BLaER1 treated with 17β-estradiol and CSF1 and Interleukin-3, amounts not matched to agents 10 nM and 100 nM (cell line): ENCODE results near the gene EFNA3.

ENCODE experiments used
- H3K27ac ChIP-seq, 11 experiments: shearing (Covaris generic); formaldehyde crosslinking; 2 replicates each; pipeline ENCODE4 v1.8.1; 2022
- H3K27me3 ChIP-seq, 11 experiments: shearing (Covaris generic); formaldehyde crosslinking; 2 replicates each; pipeline ENCODE4 v1.8.1; 2022
- H3K36me3 ChIP-seq, 11 experiments: shearing (Covaris generic); formaldehyde crosslinking; 2 replicates each; pipeline ENCODE4 v1.8.1; 2022
- H3K4me1 ChIP-seq, 10 experiments: shearing (Covaris generic); formaldehyde crosslinking; 2 replicates each; pipeline ENCODE4 v1.8.1; 2022
- H3K4me2 ChIP-seq, 11 experiments: shearing (Covaris generic); formaldehyde crosslinking; 2 replicates each; pipeline ENCODE4 v1.8.1; 2022
- H3K4me3 ChIP-seq, 10 experiments: shearing (Covaris generic); formaldehyde crosslinking; 2 replicates each; pipeline ENCODE4 v1.8.1; 2022
- H3K9ac ChIP-seq, 11 experiments: shearing (Covaris generic); formaldehyde crosslinking; 2 replicates each; pipeline ENCODE4 v1.8.1; 2022
- H3K9me3 ChIP-seq, 11 experiments: shearing (Covaris generic); formaldehyde crosslinking; replicated peaks in 1 of 11; 2 replicates each; pipeline ENCODE4 v1.8.1; 2022
- H4K20me1 ChIP-seq, 11 experiments: shearing (Covaris generic); formaldehyde crosslinking; 2 replicates each; pipeline ENCODE4 v1.8.1; 2022
- Cebpa-rat ChIP-seq, 11 experiments: shearing (Covaris generic); IDR thresholded peaks; 2 replicates each; pipeline ENCODE4 v1.8.1; 2022

The EFNA3 gene

GRCh38 chr1:155070158-155070621, 8.4 kb upstream of the EFNA3 start:
- no peak for TF ChIP-seq Cebpa-rat (IDR thresholded peaks at IDR 0.05)
- Histone ChIP-seq H3K4me1 (peaks cover 92 to 98% (median 97%) of the 10 kb centered on the region in 10 experiments), H3K9me3 (no peaks in the 10 kb centered on the region), H3K9ac (peak overlapping the region; percentile 67 to 79 (median 75)), H3K27me3 (no peaks in the 10 kb centered on the region), H3K27ac (peak overlapping the region; percentile 11 to 89 (median 78); a peak in 20 of 22 replicates), H4K20me1 (peaks cover 0 to 39% (median 25%) of the 10 kb centered on the region in 11 experiments; a peak in 17 of 22 replicates), H3K4me3 (peak overlapping the region; percentile 32 to 66 (median 53); a peak in 19 of 20 replicates), H3K36me3 (peaks cover 8 to 35% (median 28%) of the 10 kb centered on the region in 11 experiments; a peak in 18 of 22 replicates), H3K4me2 (peak overlapping the region; percentile 93 to 100 (median 98))

GRCh38 chr1:155070721-155071569, 7.7 kb upstream of the EFNA3 start:
- TF ChIP-seq Cebpa-rat (IDR thresholded peaks at IDR 0.05): no peak
- H3K9ac ChIP-seq: peak overlapping the region; percentile 67 to 79 (median 75)
- H3K9me3 ChIP-seq: no peaks in the 10 kb centered on the region
- H3K27me3 ChIP-seq: no peaks in the 10 kb centered on the region
- peaks cover 8 to 35% (median 28%) of the 10 kb centered on the region in 11 experiments; a peak in 18 of 22 replicates for H3K36me3 ChIP-seq
- H3K4me1 ChIP-seq: peaks cover 96 to 100% (median 99%) of the 10 kb centered on the region in 10 experiments
- H3K27ac ChIP-seq: peak overlapping the region; percentile 52 to 89 (median 78); a peak in 21 of 22 replicates
- peaks cover 0 to 34% (median 22%) of the 10 kb centered on the region in 11 experiments; a peak in 15 of 22 replicates for H4K20me1 ChIP-seq
- H3K4me3 ChIP-seq: peak overlapping the region; percentile 32 to 66 (median 53)
- peak overlapping the region; percentile 93 to 100 (median 98) for H3K4me2 ChIP-seq

GRCh38 chr1:155071701-155072100, 6.9 kb upstream of the EFNA3 start:
- Histone ChIP-seq H3K4me1 (peaks cover 95 to 100% (median 99%) of the 10 kb centered on the region in 10 experiments), H3K4me3 (peak overlapping the region in 6 of 10 experiments; percentile 49 to 66 (median 56); a peak in 9 of 20 replicates), H3K9me3 (no peaks in the 10 kb centered on the region), H3K9ac (peak overlapping the region; percentile 67 to 79 (median 75); a peak in 21 of 22 replicates), H3K27me3 (no peaks in the 10 kb centered on the region), H3K4me2 (peak overlapping the region; percentile 93 to 100 (median 98)), H3K27ac (peak overlapping the region; percentile 52 to 89 (median 78); a peak in 20 of 22 replicates), H4K20me1 (peaks cover 0 to 27% (median 14%) of the 10 kb centered on the region in 11 experiments; a peak in 14 of 22 replicates), H3K36me3 (peaks cover 7 to 29% (median 23%) of the 10 kb centered on the region in 11 experiments; a peak in 18 of 22 replicates)
- TF ChIP-seq Cebpa-rat (IDR thresholded peaks at IDR 0.05): no peak

GRCh38 chr1:155072531-155073289, 5.9 kb upstream of the EFNA3 start:
- H3K4me1 ChIP-seq: peaks cover 97 to 100% (median 100%) of the 10 kb centered on the region in 10 experiments
- H3K4me2 ChIP-seq: peak overlapping the region; percentile 93 to 100 (median 98)
- peak overlapping the region in 2 of 10 experiments; percentile 6 to 29; a peak in 2 of 20 replicates for H3K4me3 ChIP-seq
- peak overlapping the region in 9 of 11 experiments; percentile 66 to 89 (median 78); a peak in 18 of 22 replicates for H3K27ac ChIP-seq
- peak overlapping the region in 9 of 11 experiments; percentile 41 to 77 (median 70); a peak in 14 of 22 replicates for H3K9ac ChIP-seq
- no peak for TF ChIP-seq Cebpa-rat (IDR thresholded peaks at IDR 0.05)
- H3K9me3 ChIP-seq: no peaks in the 10 kb centered on the region
- H3K27me3 ChIP-seq: no peaks in the 10 kb centered on the region
- peaks cover 0 to 20% (median 17%) of the 10 kb centered on the region in 11 experiments; a peak in 16 of 22 replicates for H3K36me3 ChIP-seq
- H4K20me1 ChIP-seq: peaks cover 0 to 19% (median 8%) of the 10 kb centered on the region in 11 experiments; a peak in 9 of 22 replicates

- peak overlapping the region in 10 of 11 experiments; percentile 41 to 77 (median 68); a peak in 19 of 22 replicates for H3K9ac ChIP-seq
- peaks cover 99 to 100% (median 100%) of the 10 kb centered on the region in 10 experiments for H3K4me1 ChIP-seq
- H3K27me3 ChIP-seq: peaks cover 0 to 5% (median 0%) of the 10 kb centered on the region in 11 experiments; a peak in 5 of 22 replicates
- peak overlapping the region; percentile 93 to 100 (median 98) for H3K4me2 ChIP-seq
- TF ChIP-seq Cebpa-rat (IDR thresholded peaks at IDR 0.05): peak in 4 of 11 experiments; percentile 35 to 88 (median 54); a peak in 4 of 22 replicates
- H3K4me3 ChIP-seq: peak overlapping the region in 8 of 10 experiments; percentile 3 to 47 (median 28); a peak in 10 of 20 replicates
- no peaks in the 10 kb centered on the region for H3K9me3 ChIP-seq
- peaks cover 0 to 24% (median 9%) of the 10 kb centered on the region in 11 experiments; a peak in 9 of 22 replicates for H4K20me1 ChIP-seq
- H3K27ac ChIP-seq: peak overlapping the region in 10 of 11 experiments; percentile 14 to 89 (median 78); a peak in 19 of 22 replicates
- peaks cover 0 to 11% (median 9%) of the 10 kb centered on the region in 11 experiments; a peak in 15 of 22 replicates for H3K36me3 ChIP-seq
Observed at GRCh38 chr1:155073377-155074242, 5.0 kb upstream of the EFNA3 start.

- H4K20me1 ChIP-seq: peaks cover 10 to 28% (median 13%) of the 10 kb centered on the region in 11 experiments; a peak in 18 of 22 replicates
- peak overlapping the region in 6 of 11 experiments; percentile 13 to 76 (median 40); a peak in 9 of 22 replicates for H3K9ac ChIP-seq
- H3K27ac ChIP-seq: peak overlapping the region in 7 of 11 experiments; percentile 19 to 89 (median 80); a peak in 11 of 22 replicates
- H3K4me3 ChIP-seq: no peak overlapping the region
- peaks cover 18 to 24% (median 19%) of the 10 kb centered on the region in 11 experiments for H3K27me3 ChIP-seq
- no peak for TF ChIP-seq Cebpa-rat (IDR thresholded peaks at IDR 0.05)
- H3K9me3 ChIP-seq: no peaks in the 10 kb centered on the region
- H3K4me1 ChIP-seq: peaks cover 97 to 100% (median 100%) of the 10 kb centered on the region in 10 experiments
- H3K36me3 ChIP-seq: no peaks in the 10 kb centered on the region
- peak overlapping the region; percentile 93 to 100 (median 98); a peak in 20 of 22 replicates for H3K4me2 ChIP-seq
Observed at GRCh38 chr1:155075535-155075934, 3.1 kb upstream of the EFNA3 start.

- H3K27ac ChIP-seq: peak overlapping the region in 5 of 11 experiments; percentile 13 to 89 (median 80); a peak in 6 of 22 replicates
- no peak overlapping the region for H3K4me3 ChIP-seq
- TF ChIP-seq Cebpa-rat (IDR thresholded peaks at IDR 0.05): no peak
- H3K27me3 ChIP-seq: peaks cover 26 to 33% (median 27%) of the 10 kb centered on the region in 11 experiments
- H3K4me2 ChIP-seq: peak overlapping the region in 10 of 11 experiments; percentile 94 to 100 (median 98); a peak in 20 of 22 replicates
- no peaks in the 10 kb centered on the region for H3K9me3 ChIP-seq
- H3K36me3 ChIP-seq: no peaks in the 10 kb centered on the region
- H4K20me1 ChIP-seq: peaks cover 18 to 36% (median 22%) of the 10 kb centered on the region in 11 experiments; a peak in 20 of 22 replicates
- peak overlapping the region in 4 of 11 experiments; percentile 41 to 76 (median 53); a peak in 5 of 22 replicates for H3K9ac ChIP-seq
- peaks cover 97 to 100% (median 100%) of the 10 kb centered on the region in 10 experiments for H3K4me1 ChIP-seq
Observed at GRCh38 chr1:155076371-155076770, 2.3 kb upstream of the EFNA3 start.
